DLD1 (cell line): Measurements from ENCODE around the gene EPHA3.

Experiments
- in situ Hi-C: cut with HindIII; loops from 2 replicates; pipeline ENCODE4 v1.10.0; 2017; ENCODE audit warnings: low sequenced_read_pairs

The EPHA3 gene

DNA sequence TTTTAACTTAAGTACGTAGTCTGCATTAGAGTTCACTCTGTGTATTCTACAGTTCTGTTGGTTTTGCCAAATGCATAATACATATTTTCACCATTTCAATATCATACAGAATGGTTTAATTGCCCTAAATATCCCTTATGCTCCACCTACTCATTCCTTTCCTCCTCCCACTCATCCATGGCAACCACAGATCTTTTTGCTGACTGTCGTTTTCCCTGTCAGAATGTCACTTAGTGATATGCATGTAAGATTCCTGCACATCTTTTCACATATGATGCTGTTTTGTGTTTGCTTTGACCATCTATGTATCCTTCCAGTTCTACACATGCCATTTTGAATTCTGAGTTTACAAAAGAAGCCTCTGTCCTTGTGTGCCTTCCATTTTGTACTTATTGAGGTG is 36.7 kb downstream of the EPHA3 start:
- in situ Hi-C loops = no loop called here

DNA sequence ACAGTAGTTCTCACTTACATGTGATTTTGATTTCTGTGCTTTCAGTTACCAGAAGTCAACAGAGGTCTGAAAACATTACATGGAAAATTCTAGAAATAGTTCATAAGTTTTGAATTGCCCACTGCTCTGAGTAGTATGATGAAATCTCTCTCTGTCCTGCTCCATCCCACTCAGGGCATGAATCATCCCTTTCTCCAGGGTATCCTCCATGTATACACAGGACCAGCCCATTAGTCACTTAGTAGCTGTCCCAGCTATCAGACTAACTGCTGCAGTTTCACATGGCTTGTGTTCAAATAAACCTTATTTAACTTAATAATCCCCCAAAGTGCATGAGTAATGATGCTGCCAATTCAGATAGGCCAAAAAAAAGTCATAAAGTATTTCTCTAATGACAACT is 38.6 kb downstream of the EPHA3 start:
- in situ Hi-C loops = no loop called here

GRCh38 chr3:89154416-89154815 is 47.0 kb downstream of the EPHA3 start:
- in situ Hi-C loops = no loop called here

DNA sequence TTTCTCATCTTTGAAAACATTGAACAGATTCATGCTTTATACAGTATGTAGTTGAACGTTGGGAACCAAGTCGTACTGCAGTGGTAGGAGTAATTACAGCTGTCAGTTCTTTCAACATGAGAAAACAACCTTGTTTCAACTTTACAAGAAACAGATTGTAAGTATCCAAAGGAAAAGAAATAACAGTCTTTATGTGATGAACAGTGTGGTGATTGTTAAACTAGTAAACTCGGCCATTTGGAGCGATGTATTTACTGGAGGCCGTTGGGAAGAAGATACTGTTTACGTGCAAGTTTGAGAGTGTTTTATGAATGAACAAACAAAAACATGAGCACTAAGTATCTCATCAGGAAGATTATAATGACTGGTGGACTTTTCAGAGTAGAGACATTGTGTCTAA is 48.4 kb downstream of the EPHA3 start:
- in situ Hi-C loops = no loop called here

DNA sequence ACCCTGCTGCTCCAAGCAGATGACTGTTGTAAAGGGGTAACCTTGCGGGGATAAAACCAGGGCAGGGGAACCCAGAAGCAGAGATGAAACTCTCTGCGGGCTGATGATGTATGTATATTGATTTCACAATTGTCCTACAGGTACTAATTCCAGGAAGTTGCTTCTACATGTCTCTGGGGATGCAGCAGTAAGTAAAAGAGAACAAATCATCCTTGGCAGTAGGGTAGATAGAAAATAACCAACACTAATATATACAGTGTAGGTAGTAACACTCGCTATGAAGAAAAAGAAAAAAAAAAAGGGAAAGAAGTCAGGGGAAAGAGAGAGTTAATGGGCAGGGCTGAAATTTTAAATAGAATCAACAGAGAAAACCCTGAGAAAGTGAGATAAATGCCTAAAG is 50.2 kb downstream of the EPHA3 start:
- in situ Hi-C loops = no loop called here

DNA sequence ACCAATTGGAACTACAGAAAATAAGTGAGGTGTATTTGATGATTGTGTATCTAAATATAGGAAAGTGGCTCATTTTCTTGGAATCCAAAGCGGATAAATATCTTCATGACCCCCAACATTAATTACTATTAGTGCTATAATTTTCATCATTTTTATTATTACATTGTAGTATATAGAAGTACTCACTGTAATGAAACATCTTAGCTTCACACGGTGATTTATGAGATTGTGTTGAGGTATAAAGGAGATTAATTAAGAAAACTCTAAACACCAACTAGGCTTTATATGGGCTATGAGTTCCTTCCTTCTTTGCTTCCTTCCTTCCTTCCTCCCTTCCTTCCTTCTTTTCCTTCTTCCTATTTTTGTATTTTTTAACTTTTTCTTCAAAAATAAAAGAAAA is 52.2 kb downstream of the EPHA3 start:
- in situ Hi-C loops = no loop called here

- in situ Hi-C loops = no loop called here
Measured at GRCh38 chr3:89164774-89165173, 57.4 kb downstream of the EPHA3 start.

- in situ Hi-C loops = no loop called here
Measured at GRCh38 chr3:89165636-89166263, 58.3 kb downstream of the EPHA3 start.

DNA sequence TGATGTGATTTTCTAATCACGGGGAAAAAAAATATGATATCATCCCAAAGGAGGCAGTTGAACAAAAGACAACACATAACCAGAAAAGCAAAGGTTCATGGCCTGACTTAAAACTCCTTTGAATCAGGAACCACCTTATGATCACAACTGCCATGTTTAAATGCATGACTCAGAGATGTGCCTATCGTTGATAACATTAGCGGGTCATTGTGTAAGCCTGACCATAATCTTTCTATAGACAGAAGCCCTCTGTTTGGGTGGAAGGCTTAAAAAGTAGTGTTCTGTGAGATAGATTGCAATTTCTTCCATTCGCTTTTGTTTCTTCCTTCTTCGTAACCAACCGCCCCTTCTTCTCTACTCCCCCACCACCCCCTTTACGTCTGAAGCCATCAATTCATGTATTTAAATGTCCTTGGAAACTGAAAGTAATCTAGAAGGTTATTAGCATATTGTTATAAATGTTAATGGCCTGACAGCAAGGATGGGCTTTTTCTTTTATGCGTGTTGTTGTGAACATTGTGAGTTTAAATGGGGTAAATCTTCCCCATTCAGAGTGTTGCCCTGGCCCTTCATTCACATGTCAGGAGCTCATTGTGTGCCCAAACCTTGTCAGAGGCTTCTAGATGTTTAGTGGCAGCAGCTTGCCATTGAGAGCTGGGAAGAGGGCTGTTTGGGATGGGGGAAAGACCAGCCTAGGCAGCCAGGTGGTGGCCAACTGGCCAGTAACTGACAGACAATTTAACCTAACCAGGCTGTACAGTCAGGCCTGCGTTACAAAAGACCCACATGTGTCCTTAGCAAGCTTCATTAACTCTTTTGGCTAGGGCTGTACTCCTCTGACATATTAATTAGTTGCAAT is 64.5 kb downstream of the EPHA3 start:
- in situ Hi-C loops = no loop called here

- in situ Hi-C loops = no loop called here
Measured at GRCh38 chr3:89173546-89173945, 66.1 kb downstream of the EPHA3 start.

GRCh38 chr3:89179355-89180001 is 72.1 kb downstream of the EPHA3 start:
- in situ Hi-C loops = no loop called here

DNA sequence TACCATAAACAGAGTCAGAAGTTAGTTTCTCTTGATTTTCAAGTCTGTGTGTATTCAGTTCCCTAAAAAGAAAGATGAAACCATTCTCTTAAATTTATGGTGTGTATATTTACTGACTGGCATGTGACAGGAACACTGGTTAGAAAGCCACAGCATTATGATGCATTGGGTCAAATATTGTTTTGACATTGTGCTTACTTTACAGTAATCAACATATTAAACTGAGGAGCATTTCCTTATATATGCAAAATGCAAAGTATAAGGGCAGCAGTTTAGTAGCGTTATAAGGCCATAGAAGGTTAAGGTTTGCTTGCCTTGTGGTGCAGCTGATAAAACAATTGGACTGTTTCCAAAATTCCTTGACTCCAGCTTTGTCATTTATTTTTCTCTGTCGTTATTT is 72.9 kb downstream of the EPHA3 start:
- in situ Hi-C loops = no loop called here

GRCh38 chr3:89182056-89182455 is 74.6 kb downstream of the EPHA3 start:
- in situ Hi-C loops = no loop called here

GRCh38 chr3:89184151-89184995 is 77.0 kb downstream of the EPHA3 start:
- in situ Hi-C loops = no loop called here

DNA sequence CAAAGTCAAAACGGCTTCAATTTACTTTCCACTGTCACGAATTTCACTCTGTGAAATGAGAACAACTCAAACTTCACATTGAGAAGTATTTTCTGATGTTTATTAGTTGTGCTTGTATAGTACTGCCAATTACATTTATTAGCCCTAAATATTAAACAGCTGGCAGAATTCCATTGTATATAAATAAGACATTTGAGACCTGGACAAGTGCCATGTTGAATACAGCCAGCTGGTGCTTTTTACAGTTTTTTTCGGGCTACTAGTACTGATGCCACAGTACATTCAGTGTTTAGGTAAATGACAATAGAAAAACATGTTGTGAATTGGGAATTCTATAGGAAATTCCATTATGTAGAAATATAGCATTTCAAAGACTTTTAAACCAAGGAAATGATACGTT is 79.0 kb downstream of the EPHA3 start:
- in situ Hi-C loops = no loop called here

DNA sequence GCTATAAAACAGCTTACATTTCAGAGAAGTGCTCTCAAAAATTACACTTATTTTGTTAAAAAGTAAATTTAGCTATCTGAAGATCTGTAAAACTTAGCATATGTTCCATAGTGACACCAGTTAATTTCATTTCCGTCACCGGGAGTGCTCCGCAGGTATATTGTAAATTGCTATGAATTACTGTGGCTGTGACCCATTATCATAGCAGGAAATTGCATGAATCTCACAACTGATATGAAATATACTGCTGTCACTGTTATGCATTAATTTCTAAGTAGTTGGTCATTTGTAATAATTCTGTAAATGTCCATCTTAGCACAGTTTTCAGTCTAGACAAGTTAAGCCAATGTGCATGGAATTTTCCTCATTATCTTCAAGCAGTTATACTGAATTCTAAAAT is 91.2 kb downstream of the EPHA3 start:
- in situ Hi-C loops = no loop called here

DNA sequence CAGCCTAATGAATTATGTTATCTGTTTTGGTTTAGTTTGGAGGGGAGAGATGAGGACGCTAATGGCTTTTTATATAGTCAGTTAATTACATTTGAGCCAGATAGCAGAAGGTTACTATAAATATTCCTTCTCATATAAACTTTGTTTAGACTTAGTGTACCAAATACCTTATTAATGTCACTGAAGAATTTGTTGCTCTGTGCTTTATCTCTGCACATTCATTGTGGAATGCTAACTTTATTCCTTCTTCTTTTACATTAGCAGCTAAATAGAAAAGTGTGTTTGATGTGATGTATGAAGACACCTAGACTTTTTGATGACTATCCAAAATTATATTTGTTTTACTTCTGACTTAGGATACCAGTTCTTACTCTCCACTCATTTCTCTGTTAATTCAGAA is 105.2 kb downstream of the EPHA3 start:
- in situ Hi-C loops = no loop called here

- in situ Hi-C loops = no loop called here
Measured at GRCh38 chr3:89216016-89216739, 108.8 kb downstream of the EPHA3 start.

DNA sequence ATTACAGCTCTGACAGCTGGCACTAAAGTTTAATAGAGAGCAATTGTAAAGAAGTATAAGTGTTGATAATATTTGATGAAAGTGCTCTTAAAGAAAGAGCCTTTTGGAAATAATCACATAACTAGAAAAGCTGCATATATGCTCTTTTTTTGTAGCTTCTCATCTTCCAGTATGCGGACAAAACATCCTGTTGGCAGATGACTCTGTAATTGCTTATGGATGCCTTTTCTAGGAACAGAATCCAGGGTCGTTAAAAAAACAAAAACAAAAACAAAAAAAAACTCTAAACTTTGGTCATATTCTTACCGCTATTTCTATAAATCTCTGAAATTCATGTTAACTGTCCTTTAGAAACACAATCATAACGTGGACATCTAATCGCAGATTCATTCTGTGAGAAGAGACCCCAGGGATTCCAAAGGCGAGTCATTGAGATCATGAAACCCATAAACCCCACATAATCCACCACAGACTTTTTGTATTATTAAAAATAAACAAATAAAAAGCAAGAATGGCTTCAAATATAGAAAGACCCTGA is 109.8 kb downstream of the EPHA3 start:
- in situ Hi-C loops = no loop called here

DNA sequence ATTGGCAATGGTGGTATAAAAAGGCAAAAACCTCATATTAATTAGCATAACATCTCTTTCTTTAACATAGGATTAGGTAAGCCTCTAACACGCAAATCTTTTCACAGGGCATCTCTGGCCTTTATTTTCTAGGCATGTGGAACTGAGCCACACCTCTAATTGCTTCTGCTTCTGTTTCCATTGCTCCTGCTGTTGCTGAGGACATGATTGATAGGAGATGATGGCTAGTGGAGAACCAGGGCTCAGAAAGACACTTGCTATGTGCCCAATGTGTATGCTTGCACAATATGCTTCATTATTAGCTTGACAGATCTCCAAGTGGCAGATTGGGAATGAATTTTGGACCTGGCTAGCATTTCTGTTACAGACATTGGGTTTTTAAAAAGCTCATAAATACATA is 114.5 kb downstream of the EPHA3 start:
- in situ Hi-C loops = no loop called here
